GM08714 (cell line): ENCODE data around the gene SH3RF3.

Experiments
- H3K4me3 ChIP-seq: fragments of 200-500 bp; sonication (Bioruptor generic); 2 replicates; pipeline ENCODE4 v1.5.1; 2014; ENCODE audit warnings: mild to moderate bottlenecking, low read length, inconsistent platforms
- ZNF274 ChIP-seq: IDR thresholded peaks from 2 replicates; pipeline ENCODE4 v1.6.1; 2012; ENCODE audit warnings: mild to moderate bottlenecking, low read depth, low read length

Gene SH3RF3

GRCh38 chr2:109348671-109349502 is 219.9 kb downstream of the SH3RF3 start:
- no peak for TF ChIP-seq ZNF274
- no peak overlapping the region for H3K4me3 ChIP-seq

GRCh38 chr2:109349503-109350465 is 220.8 kb downstream of the SH3RF3 start:
- no peak for TF ChIP-seq ZNF274
- H3K4me3 ChIP-seq: no peak overlapping the region

GRCh38 chr2:109350526-109350925 is 221.5 kb downstream of the SH3RF3 start:
- TF ChIP-seq ZNF274: no peak
- H3K4me3 ChIP-seq: no peak overlapping the region

- no peak overlapping the region for H3K4me3 ChIP-seq
- no peak for TF ChIP-seq ZNF274
These were observed 222.3 kb downstream of the SH3RF3 start for GRCh38 chr2:109351164-109351756.

- no peak overlapping the region for H3K4me3 ChIP-seq
- TF ChIP-seq ZNF274: no peak
These were observed 223.3 kb downstream of the SH3RF3 start for GRCh38 chr2:109352056-109352897.

GRCh38 chr2:109352898-109353689 is 224.1 kb downstream of the SH3RF3 start:
- no peak for TF ChIP-seq ZNF274
- H3K4me3 ChIP-seq: no peak overlapping the region

- H3K4me3 ChIP-seq: no peak overlapping the region
- no peak for TF ChIP-seq ZNF274
These were observed 225.1 kb downstream of the SH3RF3 start for GRCh38 chr2:109353806-109354745.

GRCh38 chr2:109355192-109355843 is 226.3 kb downstream of the SH3RF3 start:
- H3K4me3 ChIP-seq: no peak overlapping the region
- no peak for TF ChIP-seq ZNF274

- no peak for TF ChIP-seq ZNF274
These were observed 227.5 kb downstream of the SH3RF3 start for GRCh38 chr2:109356324-109357035.

GRCh38 chr2:109364217-109364616 is 235.2 kb downstream of the SH3RF3 start:
- TF ChIP-seq ZNF274: no peak
- H3K4me3 ChIP-seq: no peak overlapping the region

More at GRCh38 chr2:109356324-109357035, 227.5 kb downstream of the SH3RF3 start:
- H3K4me3 ChIP-seq: no peak overlapping the region

- no peak for TF ChIP-seq ZNF274
- no peak overlapping the region for H3K4me3 ChIP-seq
These were observed 236.1 kb downstream of the SH3RF3 start for GRCh38 chr2:109365131-109365530.
